HepG2 (cell line): Measurements from ENCODE around the gene MMP17. TPM values are rescaled to one million over a fixed set of nuclear protein-coding genes. Genes with fewer than 3 reads are reported as not detected.

Experiments used
- CERS6 ChIP-seq: sonication (generic); formaldehyde crosslinking; IDR thresholded peaks from 2 replicates; pipeline ENCODE4 v1.5.0; 2020; ENCODE audit warnings: missing genetic modification reagents
- MIXL1 ChIP-seq: IDR thresholded peaks from 2 replicates; pipeline ENCODE4 v1.6.1; 2016
- NFRKB ChIP-seq: fragments of 450-650 bp; IDR thresholded peaks from 2 replicates; pipeline ENCODE4 v1.6.1; 2017
- PAWR ChIP-seq: sonication (generic); formaldehyde crosslinking; IDR thresholded peaks from 2 replicates; pipeline ENCODE4 v1.4.0; 2020; ENCODE audit warnings: missing genetic modification reagents, mild to moderate bottlenecking, borderline replicate concordance
- SYNCRIP ChIP-seq: fragments of 200-400 bp; formaldehyde crosslinking; IDR thresholded peaks from 2 replicates; pipeline ENCODE4 v1.6.1; 2018; ENCODE audit warnings: mild to moderate bottlenecking, low read depth, low read length; ENCODE audit not compliant: insufficient read depth
- TARDBP ChIP-seq: sonication (generic); formaldehyde crosslinking; IDR thresholded peaks from 2 replicates; pipeline ENCODE4 v1.8.0; 2022; ENCODE audit warnings: mild to moderate bottlenecking, missing genetic modification reagents
- TCF7L2 ChIP-seq: IDR thresholded peaks from 2 replicates; pipeline ENCODE4 v1.6.1; 2011; ENCODE audit warnings: mild to moderate bottlenecking, low read depth, low read length, moderate library complexity
- TFE3 ChIP-seq: IDR thresholded peaks from 2 replicates; pipeline ENCODE4 v1.6.1; 2016
- ZBTB44 ChIP-seq: sonication (generic); formaldehyde crosslinking; IDR thresholded peaks from 2 replicates; pipeline ENCODE4 v1.4.0; 2020; ENCODE audit warnings: missing genetic modification reagents
- ZBTB49 ChIP-seq: sonication (generic); formaldehyde crosslinking; IDR thresholded peaks from 2 replicates; pipeline ENCODE4 v1.4.0; 2020; ENCODE audit warnings: missing genetic modification reagents, borderline replicate concordance
- ZC3H4 ChIP-seq: sonication (generic); formaldehyde crosslinking; IDR thresholded peaks from 2 replicates; pipeline ENCODE4 v1.4.0; 2020; ENCODE audit warnings: missing genetic modification reagents, borderline replicate concordance
- ZFX ChIP-seq: sonication (generic); formaldehyde crosslinking; IDR thresholded peaks from 2 replicates; pipeline ENCODE4 v1.4.0; 2020; ENCODE audit warnings: mild to moderate bottlenecking, low read depth, missing genetic modification reagents, moderate library complexity
- ZNF142 ChIP-seq: sonication (generic); formaldehyde crosslinking; IDR thresholded peaks from 2 replicates; pipeline ENCODE4 v1.4.0; 2020; ENCODE audit warnings: missing genetic modification reagents
- ZNF296 ChIP-seq: sonication (generic); formaldehyde crosslinking; conservative IDR thresholded peaks from 2 replicates; pipeline ENCODE4 v1.5.0; 2020; ENCODE audit warnings: mild to moderate bottlenecking, missing genetic modification reagents
- ZNF337 ChIP-seq: sonication (generic); formaldehyde crosslinking; IDR thresholded peaks from 2 replicates; pipeline ENCODE4 v1.5.1; 2020; ENCODE audit warnings: missing genetic modification reagents, low read depth, mild to moderate bottlenecking, borderline replicate concordance
- ZNF580 ChIP-seq: IDR thresholded peaks from 2 replicates; pipeline ENCODE4 v1.6.1; 2016; ENCODE audit warnings: low read depth, borderline replicate concordance
- ZNF644 ChIP-seq: IDR thresholded peaks from 2 replicates; pipeline ENCODE4 v1.6.1; 2016; ENCODE audit warnings: low read depth
- ZNF703 ChIP-seq: sonication (generic); formaldehyde crosslinking; IDR thresholded peaks from 2 replicates; pipeline ENCODE4 v1.5.1; 2020; ENCODE audit warnings: missing genetic modification reagents, mild to moderate bottlenecking, moderate library complexity, borderline replicate concordance
- polyA plus RNA-seq, 8 experiments: library from polyadenylated mRNA; depleted of rRNA in 3 of 8; stranded (reverse) in 7 of 8; unstranded in 1 of 8; fragments of >200 nt; fragmentation: Illumina TruSeq in 4 of 8; extraction: Trizol in 4 of 8; gene quantifications; 2 replicates each; pipeline versions ENCODE4 v1.2.1 to v1.2.3, GENCODE V29; 2011 to 2016; ENCODE audit warnings: low read depth in 4 of 8, missing spikeins in 1 of 8, mixed read lengths in 1 of 8; ENCODE audit not compliant: insufficient read depth in 1 of 8
- total RNA-seq, 5 experiments: library from RNA; depleted of rRNA; stranded (reverse); fragments of >200 nt; fragmentation: Illumina TruSeq; extraction: Trizol; gene quantifications; 2 replicates each; pipeline ENCODE4 v1.2.3, GENCODE V29; 2016; ENCODE audit warnings: low read depth in 1 of 5

MMP17 gene
- total and polyA plus RNA-seq, 2 of the 13 experiments (the other 11 are each of a cell fraction or from before 2014, with no cell fraction given) = 0.55 to 0.80 TPM

GRCh38 chr12:131862084-131862441, 33.9 kb downstream of the MMP17 start (continued):
- no peak for TF ChIP-seq TCF7L2
- TF ChIP-seq ZNF644 (CRISPR knock-in tag) = peak; percentile 26; the same call in 1 of the 2 replicates
- TF ChIP-seq ZNF580 (CRISPR knock-in tag) = 0 out of 2 replicates have a peak, but pooled peaks have one; percentile 60
- no peak for TF ChIP-seq ZBTB44 (CRISPR knock-in tag)
- no peak for TF ChIP-seq PAWR
- TF ChIP-seq ZNF296 (CRISPR knock-in tag) = no peak
- TF ChIP-seq ZNF142 (CRISPR knock-in tag) = no peak
- TF ChIP-seq TFE3 (CRISPR knock-in tag) = no peak; the same call in 1 of the 2 replicates
- TF ChIP-seq MIXL1 (CRISPR knock-in tag) = no peak
- TF ChIP-seq ZC3H4 (CRISPR knock-in tag) = no peak
- no peak for TF ChIP-seq NFRKB
- no peak for TF ChIP-seq CERS6 (CRISPR knock-in tag)
- TF ChIP-seq ZBTB49 (CRISPR knock-in tag) = no peak
- no peak for TF ChIP-seq ZNF703 (CRISPR knock-in tag)
- no peak for TF ChIP-seq ZNF337 (CRISPR knock-in tag)
- no peak for TF ChIP-seq SYNCRIP
- peak; percentile 54; the same call in 1 of the 2 replicates for TF ChIP-seq TARDBP (CRISPR knock-in tag)
- peak; percentile 51 for TF ChIP-seq ZFX (CRISPR knock-in tag)
